Activated T-cell treated with anti-CD3 and anti-CD28 coated beads for 24 hours (primary cell): Measurements from ENCODE around the gene KCNMA1.
"Not testable (repeated sequence)": the region's sequence is repeated elsewhere in the genome, so short reads cannot be mapped to it uniquely, and the experiment has no call there.

Experiments used
- DNase-seq: peaks from one replicate; pipeline ENCODE4 v3.0.0-alpha.2; 2020; ENCODE audit warnings: low read depth

KCNMA1 gene

GRCh38 chr10:77604941-77605351 is 32.7 kb downstream of the KCNMA1 start:
- no peak for DNase-seq

GRCh38 chr10:77604063-77604462 is 33.5 kb downstream of the KCNMA1 start:
- no peak for DNase-seq

DNA sequence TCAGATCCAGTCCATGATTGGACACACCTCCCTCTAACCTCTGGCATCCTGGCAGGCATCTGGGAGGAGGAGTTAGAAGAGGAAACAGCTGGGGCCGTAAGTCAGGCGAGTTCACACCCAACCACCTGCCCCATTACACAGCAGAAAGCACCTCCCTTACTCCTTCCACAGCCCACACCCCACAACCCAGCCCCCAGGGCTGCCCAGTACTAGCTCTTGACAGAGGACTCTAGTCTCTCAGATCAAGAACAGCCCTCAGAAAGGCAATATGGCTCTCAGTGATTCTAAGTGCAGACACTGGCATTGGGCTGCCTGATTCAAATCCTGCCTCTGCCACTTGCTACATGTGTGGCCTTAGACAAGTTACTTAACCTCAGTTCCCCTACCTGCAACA is 34.1 kb downstream of the KCNMA1 start:
- no peak for DNase-seq

DNA sequence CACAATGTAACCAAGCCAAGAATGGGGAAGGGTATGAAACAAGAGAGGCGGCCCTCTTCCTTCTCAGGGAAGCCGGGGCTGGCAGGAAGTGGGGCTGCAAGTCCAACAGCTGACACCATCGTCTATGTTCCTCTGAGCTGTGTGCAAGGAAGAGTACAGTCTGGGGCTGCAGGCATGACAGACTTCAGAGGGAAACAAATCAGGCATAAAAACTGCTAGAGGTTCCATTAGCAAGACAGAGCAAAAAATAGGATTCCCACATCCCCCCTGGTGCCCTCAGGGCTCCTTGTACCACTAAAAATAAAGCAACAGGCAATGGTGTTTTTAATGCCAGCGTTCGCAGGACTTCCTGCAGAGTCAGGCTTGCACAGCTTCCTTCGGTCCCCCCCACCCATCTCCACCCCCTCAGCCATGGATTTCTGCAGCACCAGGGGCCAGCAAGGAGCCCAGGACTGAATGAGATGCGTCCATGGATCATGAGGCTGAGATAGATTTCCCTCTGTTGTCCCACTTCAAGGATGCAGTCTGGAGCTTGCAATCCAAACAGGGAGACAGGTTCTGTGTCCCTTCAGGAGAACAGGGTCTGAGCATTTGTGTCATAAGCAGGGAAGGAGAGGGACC is 34.6 kb downstream of the KCNMA1 start:
- DNase-seq, result no peak

- DNase-seq, result no peak
These were observed 35.2 kb downstream of the KCNMA1 start for GRCh38 chr10:77602231-77602912.

GRCh38 chr10:77601488-77601887 is 36.1 kb downstream of the KCNMA1 start:
- no peak for DNase-seq

DNA sequence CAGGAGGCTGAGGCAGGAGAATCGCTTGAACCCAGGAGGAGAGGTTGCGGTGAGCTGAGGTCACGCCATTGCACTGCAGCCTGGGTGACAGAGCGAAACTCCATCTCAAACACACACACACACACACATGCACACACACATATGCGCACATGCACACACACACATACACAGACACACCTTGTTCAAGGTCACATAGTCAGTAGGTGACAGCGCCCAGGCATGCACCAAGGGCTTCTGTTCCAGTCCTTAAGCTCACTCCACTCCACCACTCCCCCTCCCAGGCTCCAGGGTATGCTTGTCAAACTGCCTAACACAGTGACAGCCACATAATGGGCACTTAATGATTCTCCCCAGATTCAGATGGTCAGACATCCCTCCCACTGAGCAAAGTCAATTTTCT is 37.0 kb downstream of the KCNMA1 start:
- DNase-seq, result no peak

DNA sequence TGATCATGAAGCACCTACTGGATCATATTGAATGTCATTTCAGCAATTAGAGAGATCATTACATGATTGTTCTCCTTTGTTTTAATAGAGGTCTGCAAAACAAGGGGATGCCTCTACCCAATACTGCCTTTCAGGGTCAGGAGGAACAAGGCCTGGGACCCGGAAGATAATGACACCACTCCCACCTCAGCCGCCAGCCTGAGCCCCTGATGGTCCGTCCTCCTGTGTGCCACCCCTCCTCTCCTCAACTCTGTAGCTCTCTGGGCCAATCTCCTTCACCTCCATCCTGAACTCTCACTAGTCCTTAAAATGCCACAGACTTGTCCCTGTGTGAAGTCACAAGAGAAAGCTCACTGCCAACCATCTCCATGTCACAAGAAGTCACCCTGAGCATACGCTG is 38.0 kb downstream of the KCNMA1 start:
- no peak for DNase-seq

- DNase-seq, result no peak
These were observed 39.0 kb downstream of the KCNMA1 start for GRCh38 chr10:77598606-77599005.

- no peak for DNase-seq
These were observed 40.0 kb downstream of the KCNMA1 start for GRCh38 chr10:77597560-77597959.

DNA sequence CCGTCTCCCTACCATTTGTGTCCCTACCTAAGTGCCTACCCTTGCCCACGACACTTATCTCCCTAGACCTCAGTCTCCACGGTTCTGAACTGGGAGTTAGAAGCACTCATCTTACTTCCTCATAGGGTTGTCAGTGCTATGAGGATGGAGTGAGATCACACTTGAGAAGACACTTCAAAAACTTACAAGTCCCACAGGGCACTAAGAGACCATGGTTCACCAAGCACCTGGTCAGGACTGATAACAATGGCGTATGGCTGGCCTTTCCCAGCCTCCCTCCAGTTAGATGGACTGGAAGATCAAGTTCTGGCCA is 43.2 kb downstream of the KCNMA1 start:
- DNase-seq, result no peak

- no peak for DNase-seq
These were observed 43.7 kb downstream of the KCNMA1 start for GRCh38 chr10:77593771-77594470.

DNA sequence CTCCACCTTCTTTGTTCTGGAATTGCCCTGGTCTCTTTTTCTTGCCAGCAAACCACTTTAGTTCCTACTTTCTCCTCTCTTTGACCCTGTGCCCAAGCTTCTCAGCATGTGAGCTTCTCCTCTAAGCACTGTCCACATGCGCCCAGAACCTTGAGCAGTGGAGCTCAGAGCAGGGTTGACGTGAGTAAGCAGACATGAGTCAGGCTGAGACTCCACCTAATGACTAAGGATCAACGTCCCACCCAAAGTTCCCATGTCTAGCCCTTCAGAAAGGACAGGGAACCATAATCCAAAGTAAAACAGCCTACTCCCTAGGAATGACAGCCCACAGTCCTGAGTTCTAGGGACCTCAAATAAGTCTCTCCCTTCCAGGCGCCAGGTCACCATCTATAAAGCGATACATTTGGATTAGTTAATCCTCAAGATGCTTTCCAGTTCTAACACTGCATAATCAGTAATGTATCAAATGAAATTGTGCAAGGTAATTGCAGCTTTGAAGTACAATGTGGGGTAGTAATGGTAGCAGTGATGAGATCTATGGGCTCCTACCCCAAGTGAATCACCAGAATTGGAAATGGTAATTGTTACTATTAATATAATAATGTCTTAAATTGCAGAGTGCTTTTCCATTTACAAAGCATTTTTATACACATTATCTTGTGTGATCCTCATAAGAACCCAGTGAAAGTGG is 44.5 kb downstream of the KCNMA1 start:
- no peak for DNase-seq

GRCh38 chr10:77592510-77592909 is 45.1 kb downstream of the KCNMA1 start:
- DNase-seq, result no peak

- no peak for DNase-seq
These were observed 46.2 kb downstream of the KCNMA1 start for GRCh38 chr10:77591238-77591880.

GRCh38 chr10:77590344-77591237 is 47.0 kb downstream of the KCNMA1 start:
- DNase-seq, result no peak

GRCh38 chr10:77589703-77590102 is 47.9 kb downstream of the KCNMA1 start:
- not testable (repeated sequence) for DNase-seq

DNA sequence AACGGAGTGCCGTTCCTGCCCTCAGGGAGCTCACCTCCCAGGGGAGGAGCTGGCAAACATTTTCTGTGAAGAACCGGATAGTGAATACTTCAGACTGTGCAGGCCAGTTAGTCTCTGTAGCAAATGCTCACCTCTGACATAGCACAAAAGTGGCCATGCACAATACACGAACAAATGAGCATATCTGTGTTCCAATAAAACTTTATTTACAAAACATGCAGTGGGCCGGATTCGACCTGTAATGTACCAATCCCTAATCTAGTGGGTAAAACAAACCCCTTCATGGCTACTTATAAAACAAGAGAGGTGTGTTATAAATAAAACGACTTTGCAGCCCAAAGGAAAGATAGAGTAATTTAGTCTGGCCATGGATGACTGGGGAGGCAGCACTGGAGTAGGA is 48.7 kb downstream of the KCNMA1 start:
- no peak for DNase-seq

DNA sequence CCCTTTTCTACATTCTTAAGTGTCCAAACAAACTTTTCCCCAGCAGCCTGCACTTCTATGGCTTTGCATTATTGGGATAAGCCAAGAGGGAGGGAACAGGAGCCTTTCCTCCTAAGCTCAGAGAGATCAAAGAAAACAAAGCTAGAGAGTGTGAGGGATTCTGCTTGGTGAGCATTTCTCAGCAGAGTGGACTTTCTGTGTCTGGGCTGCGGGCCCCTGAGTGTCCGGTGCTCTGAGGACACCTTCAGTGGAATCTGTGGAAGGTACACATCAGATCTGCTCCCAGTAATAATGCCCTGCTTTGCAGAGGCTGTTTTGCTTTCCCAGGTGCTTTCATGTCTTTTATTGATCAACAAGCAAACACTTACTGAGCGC is 50.2 kb downstream of the KCNMA1 start:
- DNase-seq, result no peak

DNA sequence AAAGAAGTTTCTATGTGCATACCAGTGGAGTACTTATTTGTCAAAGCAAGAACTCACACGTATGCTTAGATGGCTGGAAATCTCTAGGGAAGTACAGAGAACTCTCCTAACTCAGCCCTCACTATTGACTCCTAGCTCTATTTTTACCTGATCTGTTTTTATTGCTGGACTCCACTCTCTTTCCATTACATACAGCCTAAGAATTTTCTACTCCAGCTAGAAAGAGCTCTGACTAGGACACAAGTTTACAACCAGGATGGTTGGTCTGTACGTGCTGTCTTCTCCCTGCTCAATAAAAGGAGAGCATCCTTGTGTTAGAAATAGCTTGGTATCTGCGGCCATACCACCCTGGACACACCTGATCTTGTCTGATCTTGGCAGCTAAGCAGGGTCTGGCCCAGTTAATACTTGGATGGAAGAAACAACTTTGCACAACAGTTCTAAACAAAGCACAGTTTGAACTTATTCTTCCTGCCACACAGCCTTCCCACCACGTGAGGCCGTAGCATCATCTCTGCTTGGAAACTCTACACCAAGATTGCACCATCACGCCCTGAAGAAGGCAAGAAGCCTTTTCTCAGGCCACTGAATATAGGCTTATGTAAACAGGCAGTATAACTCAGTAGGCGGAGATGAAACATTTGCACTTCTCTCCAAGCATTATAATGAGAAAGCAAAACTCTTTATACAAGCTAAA is 50.7 kb downstream of the KCNMA1 start:
- DNase-seq, result no peak

DNA sequence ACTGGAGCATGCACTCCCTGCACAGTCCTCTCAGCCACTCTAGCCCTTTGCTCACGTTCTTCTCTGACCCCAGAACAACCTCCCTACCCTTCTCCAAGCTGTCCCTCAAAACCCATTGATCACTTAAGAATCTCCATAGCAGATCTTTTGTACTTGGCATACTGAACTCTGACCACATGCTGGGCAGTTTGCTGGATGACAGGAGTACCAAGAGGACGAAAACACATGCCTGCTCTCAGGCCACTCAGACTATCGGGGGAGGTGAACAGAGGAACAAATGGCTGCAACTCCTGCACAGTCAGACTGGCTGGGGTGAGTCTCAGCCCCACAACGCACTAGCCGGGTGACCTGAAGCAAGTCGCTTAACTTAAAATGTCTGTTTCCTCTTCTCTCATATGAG is 52.7 kb downstream of the KCNMA1 start:
- DNase-seq, result no peak
